Forelimb muscle (tissue), 1 donor: ENCODE measurements around the gene CXCR3. TPM values are rescaled to one million over a fixed set of nuclear protein-coding genes. Genes with fewer than 3 reads are reported as not detected.

Experiments
- polyA plus RNA-seq: library from polyadenylated mRNA; unstranded; fragments of 120-200 nt; gene quantifications from one replicate; pipeline ENCODE4 v1.2.1, GENCODE V29; 2013; ENCODE audit not compliant: insufficient read length

Gene CXCR3
- polyA plus RNA-seq, 1 donor, result 0.19 TPM

Other genes starting within 250 kb of the CXCR3 start
- gene OGT, start 85.4 kb downstream of the CXCR3 start, polyA plus RNA-seq, result 145 TPM
- 2.8 TPM for gene GCNA, start 40.1 kb downstream of the CXCR3 start, polyA plus RNA-seq
- gene CXorf49, start 99.8 kb upstream of the CXCR3 start, polyA plus RNA-seq, result not detected
- not detected for gene CXorf49B, start 144.8 kb upstream of the CXCR3 start, polyA plus RNA-seq